ENCODE data around the gene DNAAF5. TPM values are rescaled to one million over a fixed set of nuclear protein-coding genes. Genes with fewer than 3 reads are reported as not detected.

The DNAAF5 gene
- total and polyA plus RNA-seq, 3 donors from 2014 or later, result 21.1 to 67.0 (median 52.6) TPM

- no peaks in the 10 kb centered on the region for H3K9me3 ChIP-seq
- peak; percentile 71 for DNase-seq
- H3K36me3 ChIP-seq (ENCODE audit: low read depth, missing control alignments), result no peaks in the 10 kb centered on the region
- no peak overlapping the region for H3K4me3 ChIP-seq
- peaks cover 4% of the 10 kb centered on the region for H3K4me1 ChIP-seq
- H3K27me3 ChIP-seq, result no peaks in the 10 kb centered on the region
- 34 to 58% methylated on average over 18 of the region's 18 CpGs for WGBS, 2 donors
- TF ChIP-seq POLR2A (IDR thresholded peaks at IDR 0.05), result no peak
- TF ChIP-seq CTCF (IDR thresholded peaks at IDR 0.05), result no peak
- intact Hi-C loops (cut with DNase I; ENCODE audit: low total_unique reads), result no loop called here
- H3K27ac ChIP-seq, result peak overlapping the region; percentile 65 to 89
Measured at GRCh38 chr7:805261-805660, 78.8 kb downstream of the DNAAF5 start.

GRCh38 chr7:815284-816216 lies 89.1 kb downstream of the DNAAF5 start:
- Histone ChIP-seq H3K36me3 (ENCODE audit: low read depth, missing control alignments) (no peaks in the 10 kb centered on the region), H3K9me3 (no peaks in the 10 kb centered on the region), H3K27me3 (no peaks in the 10 kb centered on the region), H3K4me1 (peaks cover 17% of the 10 kb centered on the region), H3K27ac (peak overlapping the region; percentile 16 to 47), H3K4me3 (peak overlapping the region; percentile 41 to 59)
- intact Hi-C loops (cut with DNase I; ENCODE audit: low total_unique reads), result no loop called here
- TF ChIP-seq POLR2A (IDR thresholded peaks at IDR 0.05) (no peak), CTCF (IDR thresholded peaks at IDR 0.05) (no peak)
- DNase-seq, result peak; percentile 46
- 9 to 23% methylated on average over 41 to 53 of the region's 56 CpGs for WGBS, 2 donors

DNA sequence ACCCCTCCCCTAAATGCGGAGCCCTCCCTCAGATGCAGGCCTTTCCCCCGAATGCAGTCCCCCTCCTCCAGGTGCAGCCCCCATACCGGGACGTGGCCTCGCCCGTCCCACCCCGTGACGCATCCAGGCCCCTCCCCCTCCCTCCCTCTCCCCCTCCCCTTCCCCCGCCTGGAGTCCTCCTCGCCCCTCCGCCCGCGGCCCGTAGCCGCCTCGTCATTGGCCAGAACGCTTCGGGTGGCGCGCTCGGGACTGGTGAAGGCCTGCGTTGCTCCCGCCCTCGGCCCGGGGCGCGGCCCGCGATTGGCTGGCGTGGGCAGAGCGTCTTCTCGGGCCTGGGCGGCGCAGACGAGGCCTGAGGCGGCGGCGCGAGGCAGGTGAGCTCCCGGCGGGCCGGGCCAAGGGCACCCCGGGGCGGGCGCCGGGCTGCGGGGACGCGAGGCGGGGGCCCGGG lies 89.8 kb downstream of the DNAAF5 start:
- Histone ChIP-seq H3K27me3 (no peaks in the 10 kb centered on the region), H3K4me3 (peak overlapping the region; percentile 59 to 91), H3K27ac (peak overlapping the region; percentile 16 to 81), H3K36me3 (ENCODE audit: low read depth, missing control alignments) (no peaks in the 10 kb centered on the region), H3K4me1 (peaks cover 17% of the 10 kb centered on the region), H3K9me3 (no peaks in the 10 kb centered on the region)
- intact Hi-C loops (cut with DNase I; ENCODE audit: low total_unique reads), result no loop called here
- DNase-seq, result peak; percentile 98
- WGBS, 2 donors, result 0% methylated on average over 1 of the region's 51 CpGs
- TF ChIP-seq POLR2A (IDR thresholded peaks at IDR 0.05) (peak; percentile 80), CTCF (IDR thresholded peaks at IDR 0.05) (no peak)

DNA sequence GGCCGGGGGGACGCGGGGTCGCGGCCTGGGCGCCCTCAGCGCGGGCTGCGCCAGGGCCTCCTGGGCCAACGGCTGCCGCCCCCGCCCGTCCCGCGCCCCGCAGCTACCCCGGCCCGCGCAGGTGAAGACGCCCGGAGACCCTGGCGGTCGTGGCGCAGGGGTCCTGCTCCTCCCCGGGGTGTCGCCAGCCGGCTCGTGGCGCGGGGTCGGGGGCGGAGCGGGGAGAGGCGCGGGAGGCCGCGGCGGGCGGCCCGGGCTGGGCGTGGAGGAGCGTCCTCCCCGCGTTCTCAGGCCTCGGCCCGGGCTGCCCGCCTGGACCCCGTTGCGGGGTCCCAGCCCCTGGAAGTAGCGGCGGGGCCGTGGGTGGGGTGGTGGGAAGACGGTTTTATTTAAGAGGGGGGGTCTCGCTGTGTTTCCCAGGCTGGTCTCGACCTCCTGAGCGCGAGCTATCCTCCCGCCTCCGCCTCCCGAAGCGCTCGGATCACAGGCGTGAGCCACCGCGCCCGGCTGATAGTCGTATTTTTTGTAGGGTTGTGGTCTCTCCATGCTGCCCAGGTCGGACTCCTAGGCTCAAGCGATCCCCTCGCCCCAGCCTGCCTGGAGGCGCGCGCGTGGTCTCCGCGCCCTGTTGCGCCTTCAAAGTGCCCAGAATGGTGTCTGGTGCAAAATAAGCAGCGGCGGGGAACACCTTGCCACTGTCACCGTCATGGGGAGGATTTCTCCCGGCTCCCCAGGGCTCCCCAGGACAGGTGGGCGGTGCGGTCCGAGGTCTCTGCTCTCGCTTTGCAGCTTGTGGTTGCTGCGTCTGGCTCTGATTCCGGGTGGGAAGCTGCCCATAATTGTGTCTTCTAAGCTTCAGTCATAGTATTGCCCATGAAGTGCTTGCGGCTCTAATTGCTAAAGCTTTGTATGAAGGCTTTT lies 90.5 kb downstream of the DNAAF5 start:
- Histone ChIP-seq H3K27me3 (no peaks in the 10 kb centered on the region), H3K4me3 (peak overlapping the region; percentile 83 to 91), H3K36me3 (ENCODE audit: low read depth, missing control alignments) (no peaks in the 10 kb centered on the region), H3K4me1 (peaks cover 17% of the 10 kb centered on the region), H3K9me3 (no peaks in the 10 kb centered on the region), H3K27ac (peak overlapping the region; percentile 52 to 81)
- intact Hi-C loops (cut with DNase I; ENCODE audit: low total_unique reads), result no loop called here
- DNase-seq, result peak; percentile 28
- WGBS, 2 donors, result 1% methylated on average over 15 to 38 of the region's 88 CpGs
- no peak for TF ChIP-seq POLR2A (IDR thresholded peaks at IDR 0.05)
- TF ChIP-seq CTCF (IDR thresholded peaks at IDR 0.05), result no peak
